WTC11 (cell line): ENCODE results near the gene ACTN2. TPM values are rescaled to one million over a fixed set of nuclear protein-coding genes. Genes with fewer than 3 reads are reported as not detected.

Experiments used
- ATAC-seq: fragments of 200-7000 bp; cut with Tn5 transposase; 2 replicates; pipeline ENCODE4 v1.10.0; 2021; ENCODE audit warnings: mild to moderate bottlenecking, moderate library complexity
- CTCF ChIA-PET: fragments of 300-600 bp; sonication (Branson Sonifier 250); formaldehyde crosslinking; loops from one replicate; lab custom pipeline; 2021; ENCODE audit warnings: antibody characterized with exemption; lab: Charles Lee
- POLR2A ChIA-PET: fragments of 350-600 bp; sonication (Branson Sonifier 250); formaldehyde crosslinking; loops from one replicate; lab custom pipeline; 2021; ENCODE audit warnings: antibody characterized with exemption; lab: Charles Lee
- DNase-seq: peaks from one replicate; pipeline ENCODE4 v3.0.0; 2021; ENCODE audit warnings: low spot score
- H3K27ac Mint-ChIP-seq: 2 replicates; pipeline ENCODE4 v1.8.0; 2021; ENCODE audit warnings: mixed read lengths
- H3K27me3 Mint-ChIP-seq: 2 replicates; pipeline ENCODE4 v1.8.0; 2021; ENCODE audit warnings: low read depth, mild to moderate bottlenecking, moderate library complexity, mixed read lengths
- H3K36me3 Mint-ChIP-seq: 2 replicates; pipeline ENCODE4 v1.8.0; 2021; ENCODE audit warnings: mixed read lengths
- H3K4me1 Mint-ChIP-seq: 2 replicates; pipeline ENCODE4 v1.8.0; 2022; ENCODE audit warnings: mixed read lengths
- H3K4me3 Mint-ChIP-seq: 2 replicates; pipeline ENCODE4 v1.8.0; 2021; ENCODE audit warnings: mild to moderate bottlenecking, moderate library complexity, mixed read lengths
- H3K9me3 Mint-ChIP-seq: 2 replicates; pipeline ENCODE4 v1.8.0; 2021; ENCODE audit warnings: mixed read lengths
- ATF1 ChIP-seq: sonication (generic); formaldehyde crosslinking; IDR thresholded peaks from 2 replicates; pipeline ENCODE4 v1.8.1; 2023; ENCODE audit warnings: mild to moderate bottlenecking, moderate library complexity, missing genetic modification reagents
- CDX4 ChIP-seq: fragments of 250-450 bp; sonication (Bioruptor Pico); IDR thresholded peaks from 2 replicates; pipeline ENCODE4 v1.9.0; 2021; ENCODE audit warnings: moderate library complexity, mild to moderate bottlenecking, inconsistent platforms, borderline replicate concordance
- CTCF ChIP-seq: fragments of 200-600 bp; IDR thresholded peaks from 2 replicates; pipeline ENCODE4 v1.8.0; 2022; ENCODE audit warnings: antibody characterized with exemption
- EMX1 ChIP-seq: fragments of 250-450 bp; sonication (Bioruptor Pico); IDR thresholded peaks from 2 replicates; pipeline ENCODE4 v1.8.0; 2021; ENCODE audit warnings: mild to moderate bottlenecking
- ESRRA ChIP-seq: sonication (generic); formaldehyde crosslinking; IDR thresholded peaks from 2 replicates; pipeline ENCODE4 v1.8.1; 2022; ENCODE audit warnings: mild to moderate bottlenecking, missing genetic modification reagents, borderline replicate concordance
- FOXP4 ChIP-seq: sonication (generic); formaldehyde crosslinking; IDR thresholded peaks from 2 replicates; pipeline ENCODE4 v1.8.0; 2022; ENCODE audit warnings: mild to moderate bottlenecking, missing genetic modification reagents
- GTF2I ChIP-seq: fragments of 250-450 bp; sonication (Bioruptor Pico); conservative IDR thresholded peaks from 2 replicates; pipeline ENCODE4 v1.4.0; 2021; ENCODE audit warnings: mild to moderate bottlenecking
- HMGXB4 ChIP-seq: sonication (generic); formaldehyde crosslinking; IDR thresholded peaks from 2 replicates; pipeline ENCODE4 v1.8.1; 2023; ENCODE audit warnings: mild to moderate bottlenecking, moderate library complexity, missing genetic modification reagents
- MXD4 ChIP-seq: fragments of 250-450 bp; sonication (Bioruptor Pico); IDR thresholded peaks from 2 replicates; pipeline ENCODE4 v1.8.0; 2021; ENCODE audit warnings: mild to moderate bottlenecking, moderate library complexity, borderline replicate concordance
- NR1H2 ChIP-seq: sonication (generic); formaldehyde crosslinking; IDR thresholded peaks from 2 replicates; pipeline ENCODE4 v1.9.0; 2021; ENCODE audit warnings: mild to moderate bottlenecking, moderate library complexity, missing genetic modification reagents
- NR3C1 ChIP-seq: sonication (generic); formaldehyde crosslinking; conservative IDR thresholded peaks from 2 replicates; pipeline ENCODE4 v1.8.1; 2023; ENCODE audit warnings: low read depth, mild to moderate bottlenecking, missing genetic modification reagents
- RELA ChIP-seq: sonication (generic); formaldehyde crosslinking; IDR thresholded peaks from 2 replicates; pipeline ENCODE4 v1.8.1; 2022; ENCODE audit warnings: missing genetic modification reagents, mild to moderate bottlenecking, borderline replicate concordance
- TCF7 ChIP-seq: sonication (generic); formaldehyde crosslinking; IDR thresholded peaks from 2 replicates; pipeline ENCODE4 v1.8.0; 2022; ENCODE audit warnings: mild to moderate bottlenecking, low read depth, missing genetic modification reagents, moderate library complexity
- TEAD1 ChIP-seq: sonication (generic); formaldehyde crosslinking; IDR thresholded peaks from 2 replicates; pipeline ENCODE4 v1.8.0; 2022; ENCODE audit warnings: mild to moderate bottlenecking, missing genetic modification reagents
- ZNF232 ChIP-seq: sonication (generic); formaldehyde crosslinking; IDR thresholded peaks from 2 replicates; pipeline ENCODE4 v1.8.0; 2022; ENCODE audit warnings: mild to moderate bottlenecking, missing genetic modification reagents
- ZNF263 ChIP-seq: sonication (generic); formaldehyde crosslinking; IDR thresholded peaks from 2 replicates; pipeline ENCODE4 v1.8.1; 2022; ENCODE audit warnings: low read depth, mild to moderate bottlenecking, moderate library complexity, missing genetic modification reagents
- ZNF425 ChIP-seq: fragments of 250-450 bp; sonication (Bioruptor Pico); conservative IDR thresholded peaks from 2 replicates; pipeline ENCODE4 v1.9.0; 2021; ENCODE audit warnings: mild to moderate bottlenecking
- ZSCAN18 ChIP-seq: fragments of 250-450 bp; sonication (Bioruptor Pico); IDR thresholded peaks from 2 replicates; pipeline ENCODE4 v2.1.2; 2022; ENCODE audit warnings: mild to moderate bottlenecking, moderate library complexity
- total RNA-seq: library from RNA; stranded (reverse); gene quantifications from 3 replicates; pipeline ENCODE4 v1.2.3, GENCODE V29; 2021

The ACTN2 gene
- total RNA-seq, 1 experiment from 2014 or later: 2.0 TPM

- ChIA-PET CTCF (no interaction called here), POLR2A (no interaction called here)
- Mint-ChIP-seq H3K4me1 (peaks cover 5% of the 10 kb centered on the region), H3K4me3 (no peak overlapping the region), H3K9me3 (no peaks in the 10 kb centered on the region), H3K27me3 (peaks cover 18% of the 10 kb centered on the region)
- DNase-seq (no peak), ATAC-seq (no peak)
- TF ChIP-seq NR3C1 (CRISPR knock-in tag) (no peak), EMX1 (CRISPR knock-in tag) (no peak), ZNF232 (CRISPR knock-in tag) (no peak), ATF1 (no peak), TCF7 (CRISPR knock-in tag) (no peak), ZNF425 (CRISPR knock-in tag) (no peak), NR1H2 (CRISPR knock-in tag) (no peak), CDX4 (CRISPR knock-in tag) (no peak), RELA (CRISPR knock-in tag) (no peak), CTCF (no peak), TEAD1 (CRISPR knock-in tag) (no peak), MXD4 (no peak), ZNF263 (CRISPR knock-in tag) (no peak), FOXP4 (no peak), GTF2I (CRISPR knock-in tag) (no peak), ZSCAN18 (CRISPR knock-in tag) (no peak), ESRRA (CRISPR knock-in tag) (no peak), HMGXB4 (CRISPR knock-in tag) (no peak)
- TF ChIP-seq, all 79 proteins: peak for 0
- Mint-ChIP-seq H3K36me3 (no peaks in the 10 kb centered on the region), H3K27ac (no peak overlapping the region)
Observed at GRCh38 chr1:236692128-236692527, 5.8 kb downstream of the ACTN2 start.
